Activated naive CD4-positive, alpha-beta T cell treated with anti-CD3 and anti-CD28 coated beads for 36 hours (primary cell): ENCODE data around the gene SCNN1A. TPM values are rescaled to one million over a fixed set of nuclear protein-coding genes. Genes with fewer than 3 reads are reported as not detected.

Experiments used
- CTCF ChIA-PET: fragments of 350-600 bp; sonication (Branson Sonifier 250); formaldehyde crosslinking; loops from one replicate; lab custom pipeline; 2021; ENCODE audit warnings: antibody characterized with exemption; lab: Charles Lee
- DNase-seq: peaks from one replicate; pipeline ENCODE4 v3.0.0-alpha.2; 2020
- H3K27ac Mint-ChIP-seq: one replicate; pipeline ENCODE4 v1.8.0; 2021; ENCODE audit warnings: mild to moderate bottlenecking, mixed read lengths
- H3K27me3 Mint-ChIP-seq: one replicate; pipeline ENCODE4 v1.8.0; 2021; ENCODE audit warnings: low read depth, mixed read lengths
- H3K36me3 Mint-ChIP-seq: one replicate; pipeline ENCODE4 v1.8.0; 2021; ENCODE audit warnings: low read depth, mixed read lengths
- H3K4me1 Mint-ChIP-seq: one replicate; pipeline ENCODE4 v1.8.0; 2021; ENCODE audit warnings: low read depth, mixed read lengths
- H3K4me3 Mint-ChIP-seq: one replicate; pipeline ENCODE4 v1.8.0; 2021; ENCODE audit warnings: mild to moderate bottlenecking, moderate library complexity, mixed read lengths
- H3K9me3 Mint-ChIP-seq: one replicate; pipeline ENCODE4 v1.8.0; 2021; ENCODE audit warnings: mixed read lengths
- intact Hi-C: fragments of 100-400 bp; cut with micrococcal nuclease; formaldehyde crosslinking; loops from one replicate; pipeline ENCODE4 v1.15.1; 2023
- total RNA-seq, 2 experiments: library from RNA; stranded (reverse); gene quantifications; one replicate each; pipeline ENCODE4 v1.2.3, GENCODE V29; 2021

SCNN1A gene
- total RNA-seq, 2 experiments from 2014 or later, result 0.20 to 0.67 TPM

DNA sequence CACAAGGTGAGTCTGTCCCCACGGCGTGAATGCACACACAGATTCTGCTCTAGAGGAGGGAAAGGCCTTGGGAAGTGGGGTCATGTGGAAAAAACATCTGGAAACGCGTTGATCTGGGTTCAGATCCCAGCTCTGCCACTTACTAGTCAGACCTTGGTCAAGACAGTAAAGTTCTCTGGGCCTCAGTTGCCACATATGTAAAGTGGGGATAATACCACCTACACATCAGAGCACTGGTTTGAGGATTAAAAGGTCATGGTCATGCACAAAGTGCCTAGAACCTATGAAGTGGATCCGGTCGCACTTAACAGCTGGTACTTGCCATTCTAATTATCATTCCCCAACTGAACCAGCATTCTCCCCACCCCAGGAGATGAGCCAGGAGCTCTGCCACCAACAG is 60.2 kb downstream of the SCNN1A start:
- intact Hi-C loops, result no loop called here
- CTCF ChIA-PET, result interaction anchor here (0.6 kb wide), 1 partner anchor 18 kb away, joined by 3 read pairs; no protein-coding TSS in a partner anchor
- Mint-ChIP-seq H3K4me1 (peaks cover 21% of the 10 kb centered on the region), H3K27ac (no peak overlapping the region), H3K9me3 (no peaks in the 10 kb centered on the region), H3K27me3 (peaks cover 2% of the 10 kb centered on the region), H3K36me3 (no peaks in the 10 kb centered on the region), H3K4me3 (no peak overlapping the region)
- DNase-seq, result no peak

DNA sequence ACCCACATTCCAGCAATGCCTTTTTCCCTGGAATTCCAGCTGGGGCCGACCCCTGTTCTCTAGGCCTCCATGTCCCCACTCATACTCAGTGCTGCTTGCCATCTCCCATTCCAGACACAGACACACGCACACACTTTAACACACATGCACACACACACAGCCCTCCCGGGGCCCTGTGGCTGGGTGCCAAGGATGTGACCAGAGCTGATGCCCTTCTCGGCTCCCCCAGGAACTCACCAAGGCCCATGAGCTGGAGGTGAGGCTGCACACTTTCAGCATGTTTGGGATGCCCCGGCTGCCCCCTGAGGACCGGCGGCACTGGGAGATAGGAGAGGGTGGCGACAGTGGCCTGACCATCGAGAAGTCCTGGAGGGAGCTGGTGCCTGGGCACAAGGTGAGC is 60.6 kb downstream of the SCNN1A start:
- H3K27ac Mint-ChIP-seq, result no peak overlapping the region
- H3K36me3 Mint-ChIP-seq, result no peaks in the 10 kb centered on the region
- intact Hi-C loops, result no loop called here
- peaks cover 21% of the 10 kb centered on the region for H3K4me1 Mint-ChIP-seq
- no peak for DNase-seq
- CTCF ChIA-PET, result interaction anchor here (0.6 kb wide), 2 partner anchors 17 to 249 kb away, joined by 3 read pairs; no protein-coding TSS in a partner anchor
- H3K4me3 Mint-ChIP-seq, result no peak overlapping the region
- H3K27me3 Mint-ChIP-seq, result peaks cover 2% of the 10 kb centered on the region
- no peaks in the 10 kb centered on the region for H3K9me3 Mint-ChIP-seq

DNA sequence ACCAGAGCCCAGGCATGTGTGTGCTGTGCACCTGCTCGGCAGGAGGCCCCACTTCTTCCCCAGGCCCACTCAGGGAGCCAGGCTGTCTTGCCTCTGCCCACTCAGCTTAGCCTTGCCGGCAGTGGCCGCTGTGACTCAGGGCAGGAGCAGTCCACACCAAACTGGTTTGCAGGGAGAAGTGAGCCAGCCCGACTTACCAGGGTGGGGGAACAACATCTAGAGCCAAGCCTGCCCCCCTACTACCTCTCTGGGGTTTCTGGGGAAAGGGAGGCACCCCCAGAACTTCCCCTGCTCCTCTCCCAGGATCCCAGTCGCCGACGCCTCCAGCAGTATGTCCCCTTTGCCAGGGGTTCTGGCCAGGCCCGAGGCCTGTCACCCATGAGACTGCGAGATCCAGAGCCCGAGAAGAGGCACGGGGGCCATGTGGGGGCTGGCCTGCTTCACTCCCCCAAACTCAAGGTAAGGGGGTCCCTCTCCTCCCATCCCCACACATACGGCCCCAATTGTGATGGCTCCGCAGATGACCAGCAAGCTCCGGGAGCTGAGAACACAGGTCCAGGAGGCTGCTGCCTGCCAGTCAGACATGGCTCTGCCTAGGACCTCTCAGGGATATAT is 61.9 kb downstream of the SCNN1A start:
- Mint-ChIP-seq H3K36me3 (no peaks in the 10 kb centered on the region), H3K4me3 (no peak overlapping the region), H3K4me1 (peaks cover 17% of the 10 kb centered on the region), H3K27ac (no peak overlapping the region), H3K27me3 (peaks cover 6% of the 10 kb centered on the region), H3K9me3 (no peaks in the 10 kb centered on the region)
- no peak for DNase-seq
- intact Hi-C loops, result no loop called here
- CTCF ChIA-PET, result interaction anchor here (0.6 to 1.1 kb wide), 2 partner anchors 9 to 240 kb away, joined by 3 to 5 read pairs; no protein-coding TSS in a partner anchor

DNA sequence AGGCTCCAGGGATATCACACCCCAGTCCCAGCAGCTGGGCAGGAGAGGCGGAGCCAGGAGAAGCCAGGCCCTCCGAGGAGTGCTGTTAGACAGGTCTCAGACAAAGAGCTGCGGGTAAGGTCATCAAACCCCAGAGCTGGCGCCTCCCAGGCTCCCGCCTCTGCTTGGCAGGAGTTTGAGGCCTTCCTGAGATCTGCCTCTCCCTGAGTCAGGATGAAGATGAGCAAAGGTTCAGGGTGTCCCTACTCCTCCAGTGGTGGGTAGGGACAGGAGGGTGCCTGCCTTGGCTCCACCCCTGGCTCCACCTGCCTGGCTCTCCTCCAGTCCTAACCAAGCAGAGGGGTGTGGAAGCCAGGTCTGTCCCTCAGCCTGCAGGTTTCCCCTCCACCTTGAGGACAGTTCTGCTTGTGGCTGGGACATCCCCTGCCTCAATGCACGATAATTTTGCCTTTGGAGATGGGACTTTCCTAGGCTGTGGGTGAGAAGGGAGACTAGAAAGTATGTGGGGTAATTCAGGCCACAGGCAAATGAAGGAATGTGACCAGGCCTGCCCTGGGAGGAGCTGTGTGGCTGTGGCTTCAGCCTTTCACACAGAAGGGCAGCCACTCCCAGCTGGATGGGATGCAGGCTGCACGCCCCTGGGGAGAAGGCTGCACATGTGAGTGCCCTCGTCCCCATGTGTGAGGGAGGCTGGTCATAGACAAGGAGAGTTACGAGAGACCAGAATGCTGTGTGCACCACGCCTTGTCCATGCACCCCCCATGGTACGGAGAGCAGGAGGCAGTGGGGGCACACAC is 62.6 kb downstream of the SCNN1A start:
- Mint-ChIP-seq H3K27me3 (peaks cover 6% of the 10 kb centered on the region), H3K4me1 (peaks cover 10% of the 10 kb centered on the region), H3K9me3 (no peaks in the 10 kb centered on the region), H3K4me3 (no peak overlapping the region), H3K27ac (no peak overlapping the region), H3K36me3 (no peaks in the 10 kb centered on the region)
- peak; percentile 58 for DNase-seq
- CTCF ChIA-PET, result interaction anchor here (0.6 to 1.1 kb wide), 2 partner anchors 10 to 241 kb away, joined by 3 to 5 read pairs; no protein-coding TSS in a partner anchor
- intact Hi-C loops, result no loop called here

GRCh38 chr12:6311822-6312528 is 63.4 kb downstream of the SCNN1A start:
- no peak overlapping the region for H3K4me3 Mint-ChIP-seq
- peaks cover 6% of the 10 kb centered on the region for H3K27me3 Mint-ChIP-seq
- no peak for DNase-seq
- no peak overlapping the region for H3K27ac Mint-ChIP-seq
- H3K36me3 Mint-ChIP-seq, result no peaks in the 10 kb centered on the region
- intact Hi-C loops, result no loop called here
- CTCF ChIA-PET, result no interaction called here
- no peaks in the 10 kb centered on the region for H3K9me3 Mint-ChIP-seq
- H3K4me1 Mint-ChIP-seq, result peaks cover 8% of the 10 kb centered on the region

GRCh38 chr12:6310771-6311610 is 64.4 kb downstream of the SCNN1A start:
- no peak overlapping the region for H3K27ac Mint-ChIP-seq
- no peaks in the 10 kb centered on the region for H3K36me3 Mint-ChIP-seq
- H3K4me1 Mint-ChIP-seq, result peaks cover 8% of the 10 kb centered on the region
- CTCF ChIA-PET, result no interaction called here
- peaks cover 6% of the 10 kb centered on the region for H3K27me3 Mint-ChIP-seq
- intact Hi-C loops, result no loop called here
- H3K4me3 Mint-ChIP-seq, result no peak overlapping the region
- no peaks in the 10 kb centered on the region for H3K9me3 Mint-ChIP-seq
- no peak for DNase-seq

DNA sequence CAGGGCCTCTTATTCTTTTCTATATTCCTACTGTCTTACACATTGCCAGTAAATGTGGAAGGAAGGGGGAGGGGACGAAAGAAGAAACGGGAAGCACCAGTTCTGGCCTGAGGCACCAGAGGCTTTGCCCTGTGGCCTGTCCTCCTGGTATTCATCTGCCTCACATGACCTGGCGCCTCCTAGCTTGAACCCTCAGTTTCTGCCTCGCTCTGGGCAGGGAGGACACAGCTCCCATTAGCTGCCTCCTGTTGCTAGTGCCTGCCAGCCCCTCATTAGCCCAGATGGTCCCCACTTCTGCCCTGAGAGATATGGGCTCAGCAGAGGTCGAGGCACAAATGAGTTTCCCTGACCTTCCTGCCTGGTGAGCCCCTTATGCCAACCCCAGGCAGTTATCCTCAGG is 67.8 kb downstream of the SCNN1A start:
- no peaks in the 10 kb centered on the region for H3K36me3 Mint-ChIP-seq
- H3K27me3 Mint-ChIP-seq, result peaks cover 6% of the 10 kb centered on the region
- CTCF ChIA-PET, result interaction anchor here (0.8 to 2.1 kb wide), 2 partner anchors 9 to 23 kb away, joined by 4 to 9 read pairs; no protein-coding TSS in a partner anchor
- intact Hi-C loops, result no loop called here
- no peak overlapping the region for H3K4me3 Mint-ChIP-seq
- no peak for DNase-seq
- H3K27ac Mint-ChIP-seq, result no peak overlapping the region
- peaks cover 2% of the 10 kb centered on the region for H3K4me1 Mint-ChIP-seq
- no peaks in the 10 kb centered on the region for H3K9me3 Mint-ChIP-seq

DNA sequence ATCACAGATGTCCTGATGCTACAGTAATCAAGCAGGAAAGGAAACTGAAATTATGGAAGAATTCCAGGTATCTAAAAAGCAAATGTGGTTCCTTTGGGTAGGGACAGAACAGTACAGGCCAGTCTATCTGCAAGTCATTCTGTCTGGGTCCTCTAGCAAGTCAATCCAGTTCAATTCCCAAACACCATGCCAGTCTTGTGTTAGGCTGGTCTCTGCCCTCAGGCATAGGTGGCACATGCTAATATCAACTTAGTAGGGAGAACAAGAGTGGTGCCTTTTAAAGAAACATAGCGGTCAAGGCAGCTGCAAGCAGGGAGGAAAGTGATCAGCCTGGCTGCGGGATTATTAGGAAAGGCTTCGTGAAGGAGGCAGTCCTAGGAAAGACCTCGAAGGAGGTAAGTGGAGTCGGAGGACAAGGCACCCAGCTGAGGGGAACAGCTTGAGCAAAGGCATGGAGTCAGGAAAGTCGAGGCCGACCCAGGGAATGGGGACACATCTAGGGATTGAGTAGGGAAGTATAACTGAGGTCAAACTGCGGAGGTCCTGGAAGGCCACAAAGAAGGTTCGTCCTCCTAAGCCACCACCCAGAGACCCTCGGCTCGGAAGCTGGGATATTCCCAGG is 68.7 kb downstream of the SCNN1A start:
- H3K27ac Mint-ChIP-seq, result no peak overlapping the region
- H3K9me3 Mint-ChIP-seq, result no peaks in the 10 kb centered on the region
- CTCF ChIA-PET, result interaction anchor here (0.8 kb wide), 1 partner anchor 10 kb away, joined by 4 read pairs; no protein-coding TSS in a partner anchor
- no peak for DNase-seq
- peaks cover 4% of the 10 kb centered on the region for H3K27me3 Mint-ChIP-seq
- no peak overlapping the region for H3K4me3 Mint-ChIP-seq
- intact Hi-C loops, result no loop called here
- no peaks in the 10 kb centered on the region for H3K36me3 Mint-ChIP-seq
- H3K4me1 Mint-ChIP-seq, result no peaks in the 10 kb centered on the region

DNA sequence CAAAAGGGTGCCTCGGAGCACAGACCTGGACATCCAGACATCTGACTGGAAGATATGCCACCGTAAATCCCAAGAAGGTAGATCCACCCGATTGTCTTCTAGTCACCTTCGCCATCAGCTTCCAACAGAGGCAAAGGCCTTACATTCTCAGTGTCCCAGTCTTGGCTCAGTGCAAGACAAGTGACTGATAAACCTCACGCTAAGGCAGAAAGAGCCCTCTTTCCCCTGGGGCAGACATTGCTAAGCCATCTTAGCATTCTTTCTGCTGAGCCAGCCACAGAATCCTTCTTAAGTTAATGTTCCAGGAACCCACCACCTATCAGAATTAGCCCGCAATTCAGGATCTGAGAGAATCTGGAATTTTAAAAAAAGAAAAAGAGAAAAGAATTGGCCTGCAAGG is 69.2 kb downstream of the SCNN1A start:
- H3K27ac Mint-ChIP-seq, result no peak overlapping the region
- intact Hi-C loops, result no loop called here
- H3K27me3 Mint-ChIP-seq, result peaks cover 4% of the 10 kb centered on the region
- CTCF ChIA-PET, result interaction anchor here (1.2 kb wide), 1 partner anchor 14 kb away, joined by 3 read pairs; no protein-coding TSS in a partner anchor
- H3K36me3 Mint-ChIP-seq, result no peaks in the 10 kb centered on the region
- H3K4me1 Mint-ChIP-seq, result no peaks in the 10 kb centered on the region
- no peak overlapping the region for H3K4me3 Mint-ChIP-seq
- no peak for DNase-seq
- no peaks in the 10 kb centered on the region for H3K9me3 Mint-ChIP-seq

GRCh38 chr12:6303071-6303470 is 72.3 kb downstream of the SCNN1A start:
- Mint-ChIP-seq H3K4me1 (no peaks in the 10 kb centered on the region), H3K9me3 (no peaks in the 10 kb centered on the region), H3K27ac (no peak overlapping the region), H3K4me3 (no peak overlapping the region), H3K36me3 (no peaks in the 10 kb centered on the region), H3K27me3 (no peaks in the 10 kb centered on the region)
- DNase-seq, result no peak
- intact Hi-C loops, result no loop called here
- CTCF ChIA-PET, result interaction anchor here (0.6 to 1.3 kb wide), 3 partner anchors 19 to 25 kb away, joined by 4 to 5 read pairs (median 4); no protein-coding TSS in a partner anchor

DNA sequence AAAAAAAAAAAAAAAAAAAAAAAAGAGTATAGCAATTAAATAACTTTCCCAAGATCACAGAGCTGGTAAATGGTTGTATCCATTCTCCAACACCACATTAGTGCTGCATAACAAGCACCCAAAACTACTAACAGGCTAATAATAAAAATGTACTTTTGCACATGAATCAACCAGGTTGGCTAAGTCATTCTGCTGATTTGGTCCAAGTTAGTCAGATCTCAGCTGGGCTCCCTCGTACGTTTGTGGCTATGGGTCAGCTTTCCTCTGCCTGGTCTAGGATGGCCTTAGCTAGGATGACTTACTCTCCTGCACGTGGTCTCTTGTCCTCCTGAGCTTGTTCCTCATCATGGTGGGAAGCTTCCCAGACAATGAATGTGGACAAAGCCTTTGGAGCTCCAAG is 72.7 kb downstream of the SCNN1A start:
- intact Hi-C loops, result no loop called here
- H3K27me3 Mint-ChIP-seq, result no peaks in the 10 kb centered on the region

More for the DNA sequence above, 72.7 kb downstream of the SCNN1A start:
- no peak overlapping the region for H3K4me3 Mint-ChIP-seq
- CTCF ChIA-PET, result interaction anchor here (0.6 to 1.3 kb wide), 3 partner anchors 18 to 24 kb away, joined by 4 to 5 read pairs (median 4); no protein-coding TSS in a partner anchor
- H3K27ac Mint-ChIP-seq, result no peak overlapping the region
- H3K36me3 Mint-ChIP-seq, result no peaks in the 10 kb centered on the region
- DNase-seq, result no peak
- H3K9me3 Mint-ChIP-seq, result no peaks in the 10 kb centered on the region
- no peaks in the 10 kb centered on the region for H3K4me1 Mint-ChIP-seq
